GM23248 (cell line): Measurements from ENCODE around the gene PANK1.

Experiments used
- EZH2 ChIP-seq: fragments of 200-600 bp; sonication (generic); IDR thresholded peaks from 2 replicates; pipeline ENCODE4 v1.6.1; 2018; ENCODE audit warnings: antibody characterized with exemption, mild to moderate bottlenecking; ENCODE audit not compliant: insufficient read depth, poor library complexity, severe bottlenecking
- EZH2phosphoT487 ChIP-seq: fragments of 200-600 bp; sonication (generic); IDR thresholded peaks from 2 replicates; pipeline ENCODE4 v1.6.1; 2018; ENCODE audit warnings: antibody characterized with exemption, moderate library complexity, mild to moderate bottlenecking, low read depth; ENCODE audit not compliant: insufficient read depth

GRCh38 chr10:89549510-89549909 lies 95.5 kb downstream of the PANK1 start:
- TF ChIP-seq EZH2, result no peak
- TF ChIP-seq EZH2phosphoT487, result no peak
